GM23248 (cell line): ENCODE data around the gene MORN4. TPM values are rescaled to one million over a fixed set of nuclear protein-coding genes. Genes with fewer than 3 reads are reported as not detected.
"Not testable (repeated sequence)": the region's sequence is repeated elsewhere in the genome, so short reads cannot be mapped to it uniquely, and the experiment has no call there.

Source experiments
- DNase-seq: peaks from one replicate; pipeline ENCODE4 v3.0.0-alpha.2; 2015
- H2AFZ ChIP-seq: fragments of 200-600 bp; sonication (generic); 2 replicates; pipeline ENCODE4 v1.6.1; 2016; ENCODE audit warnings: antibody characterized with exemption
- H3F3A ChIP-seq: fragments of 200-600 bp; sonication (generic); 2 replicates; pipeline ENCODE4 v1.6.1; 2016; ENCODE audit warnings: mild to moderate bottlenecking, antibody characterized with exemption, mixed run types; ENCODE audit not compliant: insufficient read depth
- H3K27ac ChIP-seq: fragments of 200-600 bp; sonication (generic); 2 replicates; pipeline ENCODE4 v1.5.1; 2016; ENCODE audit warnings: mild to moderate bottlenecking
- H3K27me3 ChIP-seq: fragments of 200-600 bp; sonication (generic); replicated peaks from 2 replicates; pipeline ENCODE4 v1.6.1; 2016; ENCODE audit warnings: mild to moderate bottlenecking; ENCODE audit not compliant: insufficient read depth
- H3K36me3 ChIP-seq: fragments of 200-600 bp; sonication (generic); 2 replicates; pipeline ENCODE4 v1.6.1; 2016; ENCODE audit warnings: low read depth, mild to moderate bottlenecking
- H3K4me1 ChIP-seq: fragments of 200-600 bp; sonication (generic); 2 replicates; pipeline ENCODE4 v1.6.1; 2016; ENCODE audit warnings: mild to moderate bottlenecking; ENCODE audit not compliant: insufficient read depth
- H3K4me2 ChIP-seq: fragments of 200-600 bp; sonication (generic); one replicate; pipeline ENCODE4 v1.6.1; 2016; ENCODE audit warnings: mild to moderate bottlenecking; ENCODE audit not compliant: unreplicated experiment
- H3K4me3 ChIP-seq: fragments of 200-600 bp; sonication (generic); 2 replicates; pipeline ENCODE4 v1.5.1; 2016; ENCODE audit warnings: mild to moderate bottlenecking
- H3K79me2 ChIP-seq: fragments of 200-600 bp; sonication (generic); 2 replicates; pipeline ENCODE4 v1.6.1; 2016; ENCODE audit warnings: mild to moderate bottlenecking; ENCODE audit not compliant: insufficient read depth
- H3K9ac ChIP-seq: fragments of 200-600 bp; sonication (generic); 2 replicates; pipeline ENCODE4 v1.6.1; 2016; ENCODE audit warnings: mild to moderate bottlenecking
- H3K9me2 ChIP-seq: fragments of 200-600 bp; sonication (generic); 2 replicates; pipeline ENCODE4 v1.6.1; 2016; ENCODE audit warnings: mixed run types, mild to moderate bottlenecking, moderate library complexity; ENCODE audit not compliant: insufficient read depth
- H3K9me3 ChIP-seq: fragments of 200-600 bp; sonication (generic); one replicate; pipeline ENCODE4 v1.6.1; 2017; ENCODE audit warnings: low read depth
- H4K20me1 ChIP-seq: fragments of 200-600 bp; sonication (generic); 2 replicates; pipeline ENCODE4 v1.6.0; 2016; ENCODE audit not compliant: insufficient read depth
- EZH2 ChIP-seq: fragments of 200-600 bp; sonication (generic); IDR thresholded peaks from 2 replicates; pipeline ENCODE4 v1.6.1; 2018; ENCODE audit warnings: antibody characterized with exemption, mild to moderate bottlenecking; ENCODE audit not compliant: insufficient read depth, poor library complexity, severe bottlenecking
- EZH2phosphoT487 ChIP-seq: fragments of 200-600 bp; sonication (generic); IDR thresholded peaks from 2 replicates; pipeline ENCODE4 v1.6.1; 2018; ENCODE audit warnings: antibody characterized with exemption, moderate library complexity, mild to moderate bottlenecking, low read depth; ENCODE audit not compliant: insufficient read depth
- WGBS, 2 experiments: methylation state at CpG; one replicate each; pipeline ENCODE4 v1.1.6; 2015 to 2017; ENCODE audit warnings: low lambda C conversion rate in 2 of 2, low coverage in 1 of 2; ENCODE audit errors: missing lambda C conversion rate in 2 of 2; 5-methylcytosine and 5-hydroxymethylcytosine counted together
- in situ Hi-C: fragments of 300-500 bp; cut with MboI; formaldehyde crosslinking; loops from 2 replicates; pipeline ENCODE4 v1.15.0; 2020
- polyA plus RNA-seq: library from polyadenylated mRNA; unstranded; fragments of >200 nt; fragmentation: Nextera tagmentation; extraction: Ambion mirVana; gene quantifications from 2 replicates; pipeline ENCODE4 v1.2.1, GENCODE V29; 2016
- total RNA-seq: library from RNA; depleted of rRNA; stranded (reverse); fragments of >200 nt; shearing (Covaris generic); gene quantifications from 2 replicates; pipeline ENCODE4 v1.2.3, GENCODE V29; 2014

The MORN4 gene
- total and polyA plus RNA-seq, 2 experiments from 2014 or later, result 7.9 to 19.8 TPM

DNA sequence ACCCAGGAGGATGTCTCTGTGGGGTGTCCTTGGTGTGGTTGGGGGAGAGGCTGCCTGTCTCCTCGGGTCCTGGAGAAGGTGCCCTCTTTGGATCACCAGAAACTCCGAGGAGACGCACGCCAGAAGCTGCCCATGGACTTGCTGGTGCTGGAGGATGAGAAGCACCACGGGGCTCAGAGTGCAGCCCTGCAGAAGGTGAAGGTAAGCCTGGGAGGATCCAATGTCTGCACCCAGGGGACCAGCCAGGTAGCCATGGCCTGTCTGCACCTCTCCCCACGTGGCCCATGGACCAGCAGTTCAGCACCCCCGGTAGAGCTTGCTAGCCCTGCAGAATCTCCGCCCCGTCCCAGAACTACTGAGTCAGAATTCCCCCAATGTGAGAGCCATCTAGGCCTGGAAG is 55.6 kb downstream of the MORN4 start:
- Histone ChIP-seq H3K4me1 (peaks cover 14% of the 10 kb centered on the region), H3K27ac (no peak overlapping the region), H3K9ac (no peak overlapping the region), H3F3A (no peaks in the 10 kb centered on the region), H3K79me2 (no peaks in the 10 kb centered on the region), H3K4me3 (no peak overlapping the region), H2AFZ (no peak overlapping the region), H3K27me3 (no peaks in the 10 kb centered on the region), H4K20me1 (no peaks in the 10 kb centered on the region), H3K36me3 (no peaks in the 10 kb centered on the region), H3K9me3 (no peaks in the 10 kb centered on the region), H3K9me2 (no peaks in the 10 kb centered on the region), H3K4me2 (no peak overlapping the region)
- 64 to 66% methylated on average over 9 of the region's 9 CpGs for WGBS, 2 experiments
- TF ChIP-seq EZH2phosphoT487 (no peak), EZH2 (no peak)
- DNase-seq, result no peak
- in situ Hi-C loops, result no loop called here

DNA sequence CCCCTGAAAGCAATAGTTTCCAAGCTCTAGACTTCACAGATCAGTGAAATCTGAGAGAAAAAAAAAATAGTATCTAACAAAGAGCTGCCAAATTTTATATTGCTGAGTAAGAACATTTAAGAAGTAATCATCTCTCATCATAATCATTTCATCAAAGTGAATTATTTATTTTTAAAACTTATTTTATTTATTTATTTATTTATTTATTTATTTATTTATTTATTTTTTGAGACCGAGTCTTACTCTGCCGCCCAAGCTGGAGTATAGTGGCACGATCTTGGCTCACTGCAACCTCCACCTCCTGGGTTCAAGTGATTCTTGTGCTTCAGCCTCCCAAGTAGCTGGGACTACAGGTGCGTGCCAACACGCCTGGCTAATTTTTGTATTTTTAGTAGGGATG is 56.8 kb downstream of the MORN4 start:
- H4K20me1 ChIP-seq, H3K9me3 ChIP-seq, DNase-seq, H3K9me2 ChIP-seq, H3K36me3 ChIP-seq, in situ Hi-C loops, H2AFZ ChIP-seq, H3K27ac ChIP-seq, H3K9ac ChIP-seq, H3K79me2 ChIP-seq, H3K4me3 ChIP-seq, H3K27me3 ChIP-seq, H3K4me2 ChIP-seq, H3F3A ChIP-seq: not testable (repeated sequence)
- peaks cover 14% of the 10 kb centered on the region for H3K4me1 ChIP-seq
- 62 to 63% methylated on average over 5 of the region's 5 CpGs for WGBS, 2 experiments

DNA sequence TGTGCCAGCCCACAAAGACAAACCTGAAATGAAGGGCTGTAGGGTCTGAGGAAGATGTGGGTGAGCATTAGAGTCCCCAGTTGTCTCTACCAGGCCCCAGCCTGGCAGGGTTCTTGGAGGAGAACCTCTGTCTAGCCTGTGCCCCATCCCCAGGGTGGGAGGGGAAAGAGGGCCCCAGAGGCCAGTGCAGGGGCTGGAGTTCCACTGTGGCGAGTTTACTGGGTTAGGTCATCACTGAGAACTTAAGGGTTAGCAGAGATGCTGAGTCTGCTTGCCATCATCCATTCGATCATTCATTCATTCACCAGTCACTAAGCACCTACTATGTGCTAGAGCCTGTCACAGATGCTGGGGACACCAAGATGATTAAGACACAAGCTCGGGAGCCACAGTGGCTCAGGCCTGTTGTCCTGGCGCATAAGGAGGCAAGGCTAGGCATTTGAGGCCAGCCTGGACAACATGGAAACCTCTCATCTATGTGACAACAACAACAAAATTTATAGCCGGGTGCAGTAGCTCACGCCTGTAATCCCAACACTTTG is 58.1 kb downstream of the MORN4 start:
- no peak overlapping the region for H3K27ac ChIP-seq

DNA sequence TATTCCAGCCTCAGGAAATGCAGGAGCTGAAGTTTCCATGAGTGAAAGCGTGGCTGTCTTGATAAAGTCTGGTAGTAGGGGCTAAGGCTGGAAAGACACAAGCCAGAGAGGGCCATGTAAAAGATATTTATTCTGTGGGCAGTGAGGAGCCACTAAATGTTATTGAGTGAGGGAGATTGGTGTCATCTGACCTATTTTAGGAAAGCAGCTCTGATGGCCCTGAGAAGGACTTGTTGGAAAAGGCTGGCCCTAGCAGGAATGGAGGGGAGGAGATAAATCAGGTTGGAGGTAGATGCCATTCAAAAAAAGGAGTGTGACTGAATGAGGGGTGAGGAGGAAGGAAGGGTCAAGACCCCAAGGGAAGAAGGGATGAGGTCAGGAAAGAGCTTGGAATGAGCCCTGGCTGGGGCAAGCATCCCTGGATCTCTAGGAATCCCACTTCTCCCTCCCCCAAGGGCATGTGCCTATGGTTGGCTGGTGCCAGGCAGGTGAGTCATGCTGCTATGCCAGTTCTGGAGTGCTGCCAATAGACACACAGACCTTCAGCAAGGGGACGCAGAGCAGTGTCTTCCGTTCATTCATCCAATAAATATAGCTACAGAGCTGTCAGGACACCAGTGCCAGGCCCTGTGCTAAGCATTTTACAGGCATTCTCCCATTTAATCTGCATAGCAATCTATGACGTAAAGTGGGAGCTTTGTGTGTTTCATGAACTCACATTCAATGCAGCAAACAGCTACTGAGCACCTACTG is 58.8 kb downstream of the MORN4 start:
- no peak overlapping the region; the same call in 1 of the 2 replicates for H3K27ac ChIP-seq
- H3K4me3 ChIP-seq, result no peak overlapping the region
- no peaks in the 10 kb centered on the region for H3K9me3 ChIP-seq
- TF ChIP-seq EZH2phosphoT487 (no peak), EZH2 (no peak)
- peak; percentile 88 for DNase-seq
- WGBS, 2 experiments, result 64 to 67% methylated on average over 4 of the region's 4 CpGs
- H3K79me2 ChIP-seq, result no peaks in the 10 kb centered on the region
- in situ Hi-C loops, result no loop called here
- H4K20me1 ChIP-seq, result no peaks in the 10 kb centered on the region
- H3K4me1 ChIP-seq, result peaks cover 14% of the 10 kb centered on the region
- no peaks in the 10 kb centered on the region for H3F3A ChIP-seq
- H3K9ac ChIP-seq, result no peak overlapping the region
- no peaks in the 10 kb centered on the region; the same call in 1 of the 2 replicates for H3K36me3 ChIP-seq
- no peaks in the 10 kb centered on the region for H3K27me3 ChIP-seq
- H3K9me2 ChIP-seq, result no peaks in the 10 kb centered on the region
- H2AFZ ChIP-seq, result no peak overlapping the region
- no peak overlapping the region for H3K4me2 ChIP-seq

More for the DNA sequence above, 58.1 kb downstream of the MORN4 start:
- Histone ChIP-seq H3F3A (no peaks in the 10 kb centered on the region), H3K36me3 (no peaks in the 10 kb centered on the region), H2AFZ (no peak overlapping the region), H3K9me2 (no peaks in the 10 kb centered on the region), H3K4me1 (peaks cover 14% of the 10 kb centered on the region), H3K9ac (no peak overlapping the region), H3K4me2 (no peak overlapping the region), H4K20me1 (no peaks in the 10 kb centered on the region), H3K79me2 (no peaks in the 10 kb centered on the region), H3K27me3 (no peaks in the 10 kb centered on the region), H3K9me3 (no peaks in the 10 kb centered on the region), H3K4me3 (no peak overlapping the region)
- DNase-seq, result peak; percentile 33
- no peak for TF ChIP-seq EZH2
- no peak for TF ChIP-seq EZH2phosphoT487
- 74 to 76% methylated on average over 6 of the region's 6 CpGs for WGBS, 2 experiments
- in situ Hi-C loops, result no loop called here
